ENCODE results near the gene INCENP.

Gene INCENP

DNA sequence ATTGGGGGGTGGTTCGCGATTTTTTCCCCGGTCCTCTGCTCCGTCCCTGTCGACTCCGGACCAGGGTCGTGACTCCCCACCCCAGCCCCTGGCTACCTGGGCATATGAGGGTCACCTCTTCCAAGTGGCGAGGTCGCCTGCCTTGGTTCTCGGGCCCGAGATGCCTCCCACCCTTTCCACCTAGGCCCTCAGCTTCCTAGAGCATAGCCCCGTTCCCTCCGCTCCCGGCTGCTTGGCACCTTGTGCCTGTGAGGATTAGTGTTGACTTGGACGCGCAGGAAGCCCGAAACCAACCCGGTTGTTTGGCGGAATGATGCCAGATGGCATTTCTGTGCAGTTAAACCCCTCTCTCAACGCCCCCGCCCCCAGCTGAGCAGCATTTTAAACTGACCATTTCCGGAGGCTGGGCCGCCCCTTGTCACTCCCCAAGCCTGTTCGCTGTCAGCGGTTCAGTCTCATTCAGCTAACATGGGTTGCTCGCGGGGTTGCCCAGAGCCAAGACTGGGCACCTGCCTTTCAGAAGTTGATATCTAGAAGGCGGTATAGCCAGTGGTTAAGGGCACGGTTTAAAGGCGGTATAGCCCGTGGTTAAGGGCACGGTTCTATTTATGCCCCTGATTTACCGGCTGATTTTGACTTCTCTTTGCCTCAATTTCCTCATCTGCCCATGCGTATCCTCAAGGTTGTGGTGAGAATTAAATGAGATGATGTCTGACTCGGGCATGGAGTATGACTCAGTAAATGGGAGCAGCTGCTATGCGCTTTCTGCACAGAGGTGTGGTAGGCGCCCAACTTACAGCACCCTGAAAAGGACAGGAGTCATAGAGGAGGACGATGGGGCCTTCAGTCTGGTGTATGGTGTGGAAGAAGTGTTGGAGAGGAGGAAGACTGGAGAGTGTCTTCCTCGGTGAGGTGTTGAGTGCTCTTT lies 639 bp downstream of the INCENP start:
- no peak for DNase-seq (ENCODE audit: low read depth)

DNA sequence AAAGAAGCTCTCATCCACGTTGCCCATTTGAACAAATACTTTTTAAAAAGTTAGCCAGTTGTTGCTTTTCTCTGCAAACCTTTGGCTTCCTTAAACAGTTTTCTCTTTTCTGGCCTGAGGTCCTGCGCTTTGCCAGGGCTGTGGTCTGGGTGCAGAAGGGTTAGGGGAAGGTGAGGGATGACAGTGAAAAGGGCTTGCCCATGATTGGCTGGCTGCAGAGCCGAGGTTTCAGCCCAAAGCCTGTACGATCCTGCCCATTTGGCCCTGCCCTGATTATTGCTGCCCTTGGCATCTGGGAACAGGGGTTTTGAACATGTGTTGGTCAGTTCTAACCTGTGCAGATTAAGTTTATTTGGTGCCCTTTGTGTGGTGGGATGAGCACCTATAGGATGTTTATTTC lies 1.5 kb downstream of the INCENP start:
- no peak for DNase-seq (ENCODE audit: low read depth)

DNA sequence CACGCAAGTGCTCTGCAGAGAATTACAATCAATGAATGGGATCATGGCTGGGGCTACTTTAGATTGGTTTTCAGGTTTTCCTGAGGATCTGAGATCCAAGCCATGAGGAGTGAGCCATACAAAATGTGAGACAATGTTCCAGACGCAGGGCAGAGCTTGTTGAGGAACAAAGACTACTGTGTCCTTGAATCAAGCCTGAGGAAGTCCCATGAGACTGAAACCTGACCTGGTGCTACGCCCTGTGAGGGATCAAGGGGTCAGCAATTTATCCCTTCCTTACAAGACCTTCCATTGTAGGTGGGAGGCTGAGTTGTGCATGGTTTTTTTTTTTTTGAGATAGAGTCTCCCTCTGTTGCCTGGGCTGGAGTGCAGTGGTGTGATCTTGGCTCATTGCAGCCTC lies 2.1 kb downstream of the INCENP start:
- DNase-seq (ENCODE audit: low read depth), result no peak

DNA sequence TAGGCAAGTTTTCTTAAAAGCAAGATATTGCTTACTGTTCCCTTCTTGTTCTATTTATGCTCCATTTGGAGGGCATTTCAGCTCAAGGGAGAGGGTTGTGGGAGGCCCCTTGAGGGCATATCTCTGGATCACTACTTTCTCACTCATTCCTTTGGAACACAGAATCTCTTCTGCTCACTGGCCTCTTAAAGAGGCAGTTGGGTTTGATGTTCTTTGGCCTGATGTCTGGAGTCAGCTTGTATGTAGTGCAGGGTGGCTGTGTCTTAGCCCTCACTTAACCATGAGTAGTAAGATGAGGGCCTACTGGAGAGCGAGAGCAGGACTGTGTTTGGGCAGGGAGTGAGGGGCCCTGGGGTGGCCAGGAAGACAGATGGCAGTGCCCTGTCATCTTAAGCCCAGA lies 3.6 kb downstream of the INCENP start:
- no peak for DNase-seq (ENCODE audit: low read depth)

DNA sequence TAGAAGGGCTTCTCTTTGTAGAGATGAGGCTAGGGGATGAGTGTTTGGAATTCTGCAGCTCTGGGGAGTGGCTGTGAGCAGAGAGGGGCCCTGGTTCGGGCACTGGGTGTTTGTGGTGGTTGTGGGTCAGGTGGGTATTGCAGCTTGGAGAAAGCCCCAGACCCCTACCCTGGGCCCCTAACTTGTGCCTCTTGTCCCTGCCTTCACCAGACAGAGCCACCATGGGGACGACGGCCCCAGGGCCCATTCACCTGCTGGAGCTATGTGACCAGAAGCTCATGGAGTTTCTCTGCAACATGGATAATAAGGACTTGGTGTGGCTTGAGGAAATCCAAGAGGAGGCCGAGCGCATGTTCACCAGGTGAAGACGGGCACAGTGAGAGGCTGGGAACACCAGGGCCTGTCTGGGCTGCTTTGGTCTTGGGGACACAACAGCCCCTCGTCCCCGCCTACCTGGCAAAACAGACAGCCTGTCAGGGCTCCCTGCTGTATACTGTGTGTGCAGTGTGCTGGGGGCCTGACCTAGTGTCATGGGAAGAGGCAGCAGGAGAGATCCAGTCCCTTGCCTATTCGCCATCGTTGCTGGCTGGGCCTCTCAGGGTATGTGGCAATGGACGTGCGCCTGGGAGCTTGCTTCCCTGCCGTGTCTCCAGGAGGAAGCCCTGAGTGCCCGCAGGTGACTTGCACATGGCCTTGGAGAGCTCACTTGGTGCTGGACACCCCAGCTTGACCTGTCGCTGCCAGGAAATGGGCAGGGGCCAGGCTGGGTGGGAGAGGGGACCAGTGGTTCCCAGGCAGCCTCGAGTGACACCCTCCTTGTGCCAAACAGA lies 4.3 kb downstream of the INCENP start:
- no peak for DNase-seq (ENCODE audit: low read depth)

DNA sequence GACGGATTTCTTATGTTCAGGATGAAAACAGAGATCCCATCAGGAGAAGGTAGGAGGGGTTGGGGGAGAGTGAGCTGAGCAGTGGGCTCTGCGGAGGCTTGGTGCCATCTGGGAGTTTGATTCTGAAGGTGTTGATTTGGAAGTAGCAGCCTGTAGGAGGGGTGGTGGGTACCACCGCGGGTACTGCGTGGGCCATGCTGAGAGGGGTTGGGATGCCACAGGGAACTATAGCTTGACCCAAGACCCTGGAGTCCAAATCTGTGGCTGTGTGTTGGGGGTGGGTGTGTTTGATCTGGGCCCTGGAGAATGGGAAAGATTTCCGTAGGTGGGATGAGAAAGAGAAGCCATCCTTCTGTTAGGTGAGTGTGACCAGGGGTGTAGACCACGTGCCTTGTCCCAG lies 5.0 kb downstream of the INCENP start:
- DNase-seq (ENCODE audit: low read depth), result no peak

DNA sequence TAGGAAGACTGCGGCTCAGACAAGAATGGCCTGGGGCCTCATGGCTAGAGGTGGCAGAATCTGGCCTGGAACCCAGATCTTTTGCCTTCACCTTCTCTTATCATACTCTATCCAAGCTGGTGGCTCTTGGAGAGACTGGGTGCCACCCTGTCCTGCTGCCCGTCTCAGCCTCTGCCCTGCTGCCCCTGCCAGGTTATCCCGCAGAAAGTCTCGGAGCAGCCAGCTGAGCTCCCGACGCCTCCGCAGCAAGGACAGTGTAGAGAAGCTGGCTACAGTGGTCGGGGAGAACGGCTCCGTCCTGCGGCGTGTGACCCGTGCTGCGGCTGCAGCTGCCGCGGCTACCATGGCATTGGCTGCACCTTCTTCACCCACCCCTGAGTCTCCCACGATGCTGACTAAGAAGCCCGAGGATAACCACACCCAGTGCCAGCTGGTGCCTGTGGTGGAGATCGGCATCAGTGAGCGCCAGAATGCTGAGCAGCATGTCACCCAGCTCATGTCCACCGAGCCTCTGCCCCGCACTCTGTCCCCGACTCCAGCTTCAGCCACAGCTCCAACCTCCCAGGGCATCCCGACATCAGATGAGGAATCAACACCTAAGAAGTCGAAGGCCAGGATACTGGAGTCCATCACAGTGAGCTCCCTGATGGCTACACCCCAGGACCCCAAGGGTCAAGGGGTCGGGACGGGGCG lies 5.9 kb downstream of the INCENP start:
- DNase-seq (ENCODE audit: low read depth), result no peak

DNA sequence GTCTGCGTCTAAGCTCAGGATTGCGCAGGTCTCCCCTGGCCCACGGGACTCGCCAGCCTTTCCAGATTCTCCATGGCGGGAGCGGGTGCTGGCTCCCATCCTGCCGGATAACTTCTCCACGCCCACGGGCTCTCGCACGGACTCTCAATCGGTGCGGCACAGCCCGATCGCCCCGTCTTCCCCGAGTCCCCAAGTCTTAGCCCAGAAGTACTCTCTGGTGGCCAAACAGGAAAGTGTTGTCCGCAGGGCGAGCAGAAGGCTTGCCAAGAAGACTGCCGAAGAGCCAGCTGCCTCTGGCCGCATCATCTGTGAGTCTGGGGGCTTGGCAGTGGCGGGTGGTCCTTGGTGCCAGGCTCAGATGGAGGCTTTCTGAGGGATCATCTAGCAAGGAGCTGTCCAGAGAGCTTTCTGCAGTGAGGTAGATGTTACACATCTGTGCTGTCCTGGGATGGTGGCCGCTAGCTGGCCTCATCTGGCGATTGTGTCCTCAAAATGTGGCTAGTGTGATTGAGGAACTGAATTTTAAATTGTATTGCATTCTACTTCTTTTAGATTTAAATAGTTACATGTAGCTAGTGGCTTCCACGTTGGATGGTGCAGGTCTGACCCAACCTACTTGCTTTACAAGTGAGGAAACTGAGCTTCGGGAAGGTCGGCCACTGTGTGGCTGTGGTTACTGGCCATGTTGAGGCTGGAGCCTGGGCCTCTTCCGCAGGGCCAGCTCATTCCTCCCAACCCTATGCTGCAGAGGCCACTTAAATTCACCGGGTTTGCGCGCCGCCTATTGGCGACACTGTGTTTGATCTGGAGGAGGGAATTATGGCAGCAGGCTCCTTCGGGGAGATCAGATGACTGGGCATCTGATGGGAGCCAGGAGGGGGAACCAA lies 6.7 kb downstream of the INCENP start:
- no peak for DNase-seq (ENCODE audit: low read depth)

DNA sequence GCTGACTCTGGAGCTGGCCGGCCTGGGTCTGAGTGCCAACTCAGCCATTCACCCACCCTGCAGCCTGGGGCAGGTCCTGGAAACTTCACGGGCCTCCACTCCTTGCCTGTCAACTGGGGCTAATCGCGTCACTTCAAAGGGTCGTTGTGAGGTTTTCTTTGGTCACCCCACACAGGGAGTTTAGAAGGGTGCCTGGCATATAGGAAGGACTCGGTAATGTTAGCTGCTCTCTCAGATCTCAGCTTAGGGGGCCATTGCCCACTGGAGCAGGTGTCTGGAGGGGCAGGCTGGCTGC lies 7.3 kb downstream of the INCENP start:
- no peak for DNase-seq (ENCODE audit: low read depth)

DNA sequence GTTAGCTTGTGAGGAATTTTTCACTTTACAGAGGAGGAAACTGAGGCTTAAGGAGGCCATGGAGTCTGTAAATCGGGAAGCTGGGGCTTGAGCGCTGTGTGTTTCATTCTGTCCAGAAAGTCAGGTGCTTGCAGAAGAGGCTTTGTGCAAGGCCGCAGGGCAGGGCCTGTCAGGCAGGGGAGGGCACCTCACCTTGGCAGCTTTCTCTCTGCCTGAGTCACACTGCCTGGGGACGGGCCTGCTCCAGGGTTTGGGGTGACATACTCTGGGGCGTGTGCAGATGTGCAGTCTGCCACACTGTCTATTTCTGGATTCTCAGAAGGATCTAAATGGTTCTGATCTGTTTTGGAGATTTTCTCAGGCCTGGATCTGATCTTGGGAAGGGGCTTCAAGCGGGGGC lies 8.4 kb downstream of the INCENP start:
- DNase-seq (ENCODE audit: low read depth), result no peak

DNA sequence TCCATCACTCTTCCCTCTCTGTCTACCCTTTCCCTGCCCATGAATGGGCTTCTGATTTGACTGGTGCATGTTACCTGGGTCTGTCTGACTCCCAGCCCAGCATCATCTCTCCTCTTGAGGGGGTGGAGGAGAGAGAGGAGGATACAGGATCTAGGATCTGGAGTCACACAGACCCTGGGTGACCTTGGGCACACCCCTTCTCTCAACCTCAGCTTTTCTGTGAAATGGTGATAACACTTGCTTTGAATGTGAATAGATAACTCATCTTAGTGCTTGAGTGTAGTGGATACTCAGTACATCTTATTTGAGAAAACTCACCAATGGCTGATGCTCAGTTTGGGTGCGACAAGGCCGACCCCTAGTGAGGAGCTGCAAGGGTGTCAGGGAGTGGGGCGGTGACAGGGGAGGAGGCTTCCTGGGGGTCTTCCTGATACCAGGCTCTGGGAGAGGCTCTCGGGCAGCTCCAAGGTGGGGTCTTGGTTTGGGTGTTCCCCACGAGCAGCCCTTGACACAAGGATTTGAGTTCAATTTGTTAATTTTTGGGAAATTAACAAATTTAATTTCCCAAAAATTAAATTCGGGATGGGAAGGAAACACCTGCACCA lies 9.0 kb downstream of the INCENP start:
- no peak for DNase-seq (ENCODE audit: low read depth)

DNA sequence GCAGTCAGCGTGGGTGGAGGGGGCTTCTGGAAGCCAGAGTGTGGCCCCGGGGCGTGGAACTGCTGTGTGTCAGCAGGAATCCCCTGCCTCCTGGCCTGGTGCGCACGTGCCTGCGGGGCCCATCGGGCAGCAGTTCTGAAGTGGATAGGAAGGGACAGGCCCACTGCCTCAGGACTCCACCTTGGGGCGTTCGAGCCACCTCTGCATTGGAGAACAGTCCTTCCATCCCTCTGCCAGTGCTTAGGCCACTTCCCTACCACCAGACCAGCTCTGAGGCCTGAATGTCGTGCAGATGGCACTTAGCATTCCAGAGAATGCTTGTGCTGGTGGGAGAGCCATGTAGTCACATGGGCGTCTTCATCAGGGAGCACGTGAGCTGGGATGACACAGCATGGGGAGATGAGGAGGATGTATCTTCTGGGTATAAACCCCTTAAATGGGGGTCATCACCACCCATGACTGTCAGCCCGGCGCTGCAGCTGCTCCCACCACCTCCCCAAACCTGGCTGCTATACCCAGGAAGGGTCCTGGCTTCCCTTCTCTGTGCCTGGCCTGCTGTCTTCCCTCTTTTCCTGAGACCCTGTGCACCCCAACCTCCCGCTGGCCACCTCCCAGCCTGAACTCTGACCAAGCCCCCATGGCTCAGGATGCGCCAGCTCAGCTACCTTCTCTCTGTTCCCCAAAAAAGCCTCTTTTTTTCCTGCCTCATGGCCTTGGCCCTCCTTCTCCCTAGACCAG lies 9.7 kb downstream of the INCENP start:
- DNase-seq (ENCODE audit: low read depth), result no peak

DNA sequence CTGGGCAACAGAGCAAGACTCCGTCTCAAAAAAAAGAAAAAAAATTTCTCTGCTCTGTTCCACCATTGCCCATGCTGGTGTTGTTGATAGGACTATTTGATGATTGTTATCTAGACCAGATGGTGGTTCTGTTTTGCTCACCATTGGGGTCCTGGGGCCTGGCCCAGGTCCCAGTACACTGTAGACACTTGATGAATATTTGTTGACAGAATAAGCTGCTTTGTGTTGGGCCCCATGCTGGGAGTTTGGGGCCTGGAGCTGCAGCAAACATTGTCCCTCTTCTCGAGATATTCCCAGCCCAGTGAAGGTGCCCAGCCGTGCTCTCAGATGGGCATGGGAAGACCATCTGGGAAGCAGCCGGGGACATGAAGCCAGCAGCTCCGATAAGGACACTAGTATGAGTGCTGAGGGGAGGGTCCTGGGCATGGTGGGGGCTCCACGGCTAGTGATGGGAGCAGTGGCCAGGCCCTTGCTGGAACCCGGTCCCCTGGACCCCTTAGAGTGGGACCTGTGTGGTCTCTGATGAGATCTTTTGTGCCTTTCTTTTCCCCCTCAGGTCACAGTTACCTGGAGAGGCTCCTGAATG lies 13.6 kb downstream of the INCENP start:
- DNase-seq (ENCODE audit: low read depth), result no peak

DNA sequence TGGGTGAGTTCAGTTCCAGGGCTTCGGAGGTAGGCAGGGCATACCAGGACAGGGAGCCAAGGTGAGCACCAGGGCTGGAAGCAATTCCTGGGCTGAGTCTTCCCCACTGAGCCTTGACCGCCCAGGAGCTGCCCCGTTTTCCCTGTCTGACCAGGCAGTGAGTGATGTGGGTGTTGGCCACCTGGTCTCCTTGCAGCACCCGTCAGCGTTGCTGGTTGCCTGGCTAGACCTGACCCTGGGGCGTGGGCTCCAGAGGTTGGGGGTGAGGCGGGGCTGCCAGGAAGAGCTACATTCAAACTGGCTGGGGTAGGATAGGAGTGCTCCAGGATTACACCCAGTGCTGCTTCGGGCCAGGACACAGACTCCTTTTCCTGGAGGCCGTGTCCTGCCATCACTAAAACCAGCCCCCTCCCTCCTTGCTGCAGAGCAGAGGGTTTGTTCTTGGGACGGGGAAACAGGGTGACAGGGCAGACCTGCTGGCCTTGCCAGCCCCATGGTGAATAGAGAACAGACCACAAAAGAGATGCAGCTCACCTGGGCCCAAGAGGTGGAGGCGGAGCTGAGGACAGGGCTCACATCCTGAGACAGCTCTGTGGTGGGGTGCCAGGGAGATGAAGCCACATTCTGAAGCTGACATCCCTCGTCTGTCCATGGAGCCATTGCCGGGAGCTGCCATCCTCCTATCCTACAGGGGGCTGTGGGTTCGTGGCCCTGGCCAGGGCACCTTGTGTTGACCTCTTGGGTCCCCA lies 14.2 kb downstream of the INCENP start:
- DNase-seq (ENCODE audit: low read depth), result no peak

DNA sequence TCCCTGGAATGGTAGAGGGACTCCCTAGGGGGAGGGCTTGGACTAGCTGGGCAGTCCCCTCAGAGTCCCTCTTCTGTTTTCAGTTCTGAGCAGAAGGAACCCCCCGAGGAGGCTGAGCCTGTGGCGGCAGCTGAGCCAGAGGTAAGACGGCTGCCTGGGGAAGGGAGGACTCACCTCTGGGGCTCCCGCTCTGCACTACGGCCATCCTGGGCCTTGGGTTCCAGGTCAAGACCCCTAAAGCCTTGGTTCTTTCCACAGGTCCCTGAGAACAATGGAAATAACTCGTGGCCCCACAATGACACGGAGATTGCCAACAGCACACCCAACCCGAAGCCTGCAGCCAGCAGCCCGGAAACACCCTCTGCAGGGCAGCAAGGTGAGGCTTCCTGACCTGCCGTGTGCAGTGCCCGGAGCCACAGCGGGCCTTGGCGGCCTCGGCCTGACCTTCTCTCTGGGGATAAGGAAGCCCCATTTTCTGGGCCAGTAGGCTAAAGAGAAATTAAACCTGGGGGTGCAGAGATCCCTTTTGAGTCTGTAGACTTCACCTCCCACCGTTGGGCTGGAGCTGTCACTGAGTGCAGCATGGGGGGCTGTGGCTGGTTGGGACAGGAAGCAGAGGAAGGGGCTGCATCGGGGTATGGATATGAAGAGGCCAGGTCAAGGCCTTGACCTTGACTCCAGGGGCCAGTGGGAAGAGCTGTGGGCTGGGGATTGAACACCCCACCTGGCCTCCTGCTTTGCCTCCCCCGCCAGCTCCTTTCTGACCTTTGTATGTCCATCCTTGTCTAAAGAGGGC lies 15.0 kb downstream of the INCENP start:
- no peak for DNase-seq (ENCODE audit: low read depth)

DNA sequence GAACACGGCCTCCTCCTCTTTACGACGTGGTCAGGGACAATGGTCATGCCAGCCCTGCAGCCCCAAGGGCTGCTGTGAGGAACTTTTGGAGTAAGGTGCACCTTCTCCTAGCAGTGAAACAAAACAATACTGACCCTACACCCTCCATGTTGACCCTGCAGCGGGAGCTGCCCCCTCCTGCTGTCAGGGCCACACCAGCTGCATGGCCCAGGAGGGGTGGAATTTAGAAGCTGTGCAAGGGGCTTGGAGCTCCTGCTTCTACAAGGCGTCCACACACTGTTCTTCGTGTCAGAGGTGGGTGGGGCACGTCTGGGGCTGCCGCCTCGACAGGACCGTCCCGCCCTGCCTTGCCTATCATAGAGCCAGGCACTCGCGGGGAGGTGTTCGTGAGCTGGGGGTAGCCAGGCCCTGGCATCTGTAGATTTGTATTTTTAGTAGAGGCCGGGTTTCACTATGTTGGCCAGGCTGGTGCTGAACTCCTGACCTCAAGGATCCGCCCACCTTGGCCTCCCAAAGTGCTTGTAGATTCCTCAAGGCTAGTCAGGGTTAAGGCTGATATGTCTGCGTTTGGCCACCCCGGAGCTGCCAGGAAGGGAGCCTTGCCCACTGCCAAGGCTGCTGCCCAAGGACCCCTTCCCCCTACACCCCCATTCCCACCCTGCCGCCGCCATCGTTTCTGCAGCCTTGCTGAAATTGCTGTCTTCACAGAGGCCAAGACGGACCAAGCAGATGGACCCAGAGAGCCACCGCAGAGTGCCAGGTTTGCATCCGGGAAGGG lies 15.9 kb downstream of the INCENP start:
- no peak for DNase-seq (ENCODE audit: low read depth)

DNA sequence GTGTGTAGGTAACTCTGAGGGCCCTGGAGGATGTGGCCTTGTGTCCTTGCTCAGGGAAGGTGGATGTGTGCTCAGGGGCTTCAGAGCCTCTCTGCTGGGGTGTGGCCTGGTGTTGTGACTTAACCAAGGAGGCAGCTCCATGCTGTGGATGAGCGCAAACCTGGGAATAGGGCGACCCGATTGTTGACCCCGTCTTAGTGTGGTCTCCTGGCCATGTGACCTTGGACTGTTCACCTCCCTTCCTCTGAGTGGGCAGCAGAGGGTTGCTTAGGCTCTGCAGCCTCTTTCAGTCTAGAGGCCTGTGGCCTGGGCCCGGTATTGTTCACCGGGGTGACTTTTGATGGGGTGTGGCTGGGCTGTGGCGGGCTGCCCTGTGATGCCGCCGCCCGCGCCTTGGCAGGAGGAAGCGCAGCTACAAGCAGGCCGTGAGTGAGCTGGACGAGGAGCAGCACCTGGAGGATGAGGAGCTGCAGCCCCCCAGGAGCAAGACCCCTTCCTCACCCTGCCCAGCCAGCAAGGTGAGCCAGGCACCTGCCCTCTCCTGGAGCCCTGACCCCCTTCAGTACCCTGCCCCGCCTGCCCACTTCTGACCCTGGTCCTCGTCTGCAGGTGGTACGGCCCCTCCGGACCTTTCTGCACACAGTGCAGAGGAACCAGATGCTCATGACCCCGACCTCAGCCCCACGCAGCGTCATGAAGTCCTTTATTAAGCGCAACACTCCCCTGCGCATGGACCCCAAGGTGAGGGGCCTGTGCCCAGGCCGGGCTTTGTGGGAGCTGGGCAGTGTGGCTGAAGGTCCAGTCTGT lies 16.7 kb downstream of the INCENP start:
- DNase-seq (ENCODE audit: low read depth), result no peak
